BLaER1 treated with 17β-estradiol and CSF1 and Interleukin-3, amounts not matched to agents 10 nM and 100 nM (cell line): Measurements from ENCODE around the gene LGALS16.
"Not testable (repeated sequence)": the region's sequence is repeated elsewhere in the genome, so short reads cannot be mapped to it uniquely, and the experiment has no call there.

Experiments
- H3K27ac ChIP-seq, 11 experiments: shearing (Covaris generic); formaldehyde crosslinking; 2 replicates each; pipeline ENCODE4 v1.8.1; 2022
- H3K27me3 ChIP-seq, 11 experiments: shearing (Covaris generic); formaldehyde crosslinking; 2 replicates each; pipeline ENCODE4 v1.8.1; 2022
- H3K36me3 ChIP-seq, 11 experiments: shearing (Covaris generic); formaldehyde crosslinking; 2 replicates each; pipeline ENCODE4 v1.8.1; 2022
- H3K4me1 ChIP-seq, 10 experiments: shearing (Covaris generic); formaldehyde crosslinking; 2 replicates each; pipeline ENCODE4 v1.8.1; 2022
- H3K4me2 ChIP-seq, 11 experiments: shearing (Covaris generic); formaldehyde crosslinking; 2 replicates each; pipeline ENCODE4 v1.8.1; 2022
- H3K4me3 ChIP-seq, 10 experiments: shearing (Covaris generic); formaldehyde crosslinking; 2 replicates each; pipeline ENCODE4 v1.8.1; 2022
- H3K9ac ChIP-seq, 11 experiments: shearing (Covaris generic); formaldehyde crosslinking; 2 replicates each; pipeline ENCODE4 v1.8.1; 2022
- H3K9me3 ChIP-seq, 11 experiments: shearing (Covaris generic); formaldehyde crosslinking; replicated peaks in 1 of 11; 2 replicates each; pipeline ENCODE4 v1.8.1; 2022
- H4K20me1 ChIP-seq, 11 experiments: shearing (Covaris generic); formaldehyde crosslinking; 2 replicates each; pipeline ENCODE4 v1.8.1; 2022
- Cebpa-rat ChIP-seq, 11 experiments: shearing (Covaris generic); IDR thresholded peaks; 2 replicates each; pipeline ENCODE4 v1.8.1; 2022

Gene LGALS16, protein sequence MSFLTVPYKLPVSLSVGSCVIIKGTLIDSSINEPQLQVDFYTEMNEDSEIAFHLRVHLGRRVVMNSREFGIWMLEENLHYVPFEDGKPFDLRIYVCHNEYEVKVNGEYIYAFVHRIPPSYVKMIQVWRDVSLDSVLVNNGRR

DNA sequence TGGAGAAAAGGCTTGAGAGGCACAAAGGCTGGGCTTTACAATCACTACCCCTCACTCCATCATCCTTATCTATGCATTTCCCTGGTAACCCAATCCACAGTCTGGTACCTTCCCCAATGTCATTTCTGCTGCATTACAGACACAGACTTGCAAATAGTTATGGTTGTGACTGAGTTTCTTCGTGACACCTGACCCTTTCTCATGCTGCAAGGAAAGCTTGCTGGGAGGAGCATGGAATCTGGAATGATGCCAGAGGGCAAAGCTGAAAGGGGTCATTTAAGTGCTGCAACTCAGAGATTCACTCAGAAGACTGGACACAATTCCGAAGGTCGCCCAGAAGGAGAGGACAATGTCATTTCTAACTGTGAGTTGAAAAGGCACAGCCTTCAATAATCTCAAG lies at the start of gene LGALS16:
Gene LGALS16, plus strand, starts transcription at position 301 of the 400 bp plus-strand sequence. Its CDS starts 49 bp downstream, at position 350.
- no peak within 1 kb of the TSS for H3K4me3 ChIP-seq
- no peak within 1 kb of the TSS for H3K4me2 ChIP-seq
- H4K20me1 ChIP-seq = no peaks in the 10 kb centered on the region
- H3K36me3 ChIP-seq = no peaks in the 10 kb centered on the region
- no peak for TF ChIP-seq Cebpa-rat (IDR thresholded peaks at IDR 0.05)
- H3K27ac ChIP-seq = no peak within 1 kb of the TSS
- no peak within 1 kb of the TSS for H3K9ac ChIP-seq
- H3K4me1 ChIP-seq = no peaks in the 10 kb centered on the region
- H3K9me3 ChIP-seq = no peaks in the 10 kb centered on the region
- H3K27me3 ChIP-seq = no peaks in the 10 kb centered on the region

DNA sequence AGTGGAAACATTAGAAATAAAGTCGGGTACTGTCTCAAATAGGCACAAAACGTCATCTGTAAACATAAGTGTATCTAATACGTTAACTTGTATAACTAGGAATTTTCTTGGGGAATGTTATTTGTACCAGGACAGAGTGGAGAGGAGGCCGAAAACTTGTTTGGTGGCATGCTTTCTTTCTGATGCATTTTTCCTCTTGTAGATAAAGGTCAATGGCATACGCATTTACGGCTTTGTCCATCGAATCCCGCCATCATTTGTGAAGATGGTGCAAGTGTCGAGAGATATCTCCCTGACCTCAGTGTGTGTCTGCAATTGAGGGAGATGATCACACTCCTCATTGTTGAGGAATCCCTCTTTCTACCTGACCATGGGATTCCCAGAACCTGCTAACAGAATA lies 48.7 kb upstream of the LGALS16 start:
- Histone ChIP-seq H4K20me1 (no peaks in the 10 kb centered on the region), H3K9ac (no peak overlapping the region), H3K27ac (no peak overlapping the region), H3K9me3 (no peaks in the 10 kb centered on the region), H3K4me3 (no peak overlapping the region), H3K36me3 (no peaks in the 10 kb centered on the region), H3K27me3 (no peaks in the 10 kb centered on the region), H3K4me1 (peaks cover 0 to 10% (median 5%) of the 10 kb centered on the region in 10 experiments; a peak in 6 of 20 replicates), H3K4me2 (peak overlapping the region in 4 of 11 experiments; percentile 6 to 30 (median 15); a peak in 1 of 22 replicates)
- no peak for TF ChIP-seq Cebpa-rat (IDR thresholded peaks at IDR 0.05)

DNA sequence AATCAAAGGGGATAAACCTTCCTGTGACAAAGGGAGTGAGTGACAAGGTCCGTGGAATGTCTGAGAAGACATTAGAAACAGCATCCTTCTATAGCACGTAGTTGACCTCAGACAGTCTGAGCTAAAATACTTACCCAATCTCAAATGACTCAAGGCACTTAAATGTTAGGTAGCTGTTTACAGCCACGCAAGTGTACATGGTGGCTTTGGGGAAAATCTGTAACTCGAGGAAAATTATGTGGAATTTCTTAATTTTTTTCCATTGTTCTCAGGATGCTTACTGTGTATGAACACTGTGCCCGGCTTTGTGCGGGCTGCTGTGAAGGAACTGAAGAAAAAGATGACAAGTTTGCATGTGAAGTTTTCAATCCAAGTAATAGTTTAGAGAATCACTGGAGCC lies 48.2 kb upstream of the LGALS16 start:
- no peaks in the 10 kb centered on the region for H3K27me3 ChIP-seq

DNA sequence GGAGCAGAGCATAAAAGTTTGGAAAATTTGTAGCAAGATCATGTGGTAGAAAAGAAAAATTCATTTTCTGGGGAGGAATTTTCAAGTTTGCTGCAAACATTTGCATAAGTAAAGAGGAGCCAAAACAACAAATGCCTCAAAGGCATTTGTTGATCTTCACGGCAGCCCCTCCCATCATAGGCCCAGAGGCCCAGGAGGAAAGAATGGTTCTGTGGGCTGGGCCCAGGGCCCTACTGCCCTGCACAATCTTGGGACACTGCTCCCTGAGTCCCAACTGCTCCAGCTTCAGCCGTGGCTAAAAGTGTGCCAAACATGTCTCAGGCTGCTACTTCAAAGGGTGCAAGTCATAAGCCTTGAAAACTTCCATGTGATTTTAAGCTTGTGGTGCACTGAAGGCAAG lies 42.1 kb upstream of the LGALS16 start:
- H4K20me1 ChIP-seq = no peaks in the 10 kb centered on the region
- no peak overlapping the region for H3K4me3 ChIP-seq
- H3K27ac ChIP-seq = no peak overlapping the region
- no peaks in the 10 kb centered on the region for H3K36me3 ChIP-seq
- no peak overlapping the region for H3K9ac ChIP-seq
- no peaks in the 10 kb centered on the region for H3K4me1 ChIP-seq
- peaks cover 12 to 23% (median 16%) of the 10 kb centered on the region in 11 experiments for H3K9me3 ChIP-seq
- H3K27me3 ChIP-seq = no peaks in the 10 kb centered on the region
- no peak overlapping the region for H3K4me2 ChIP-seq
- TF ChIP-seq Cebpa-rat (IDR thresholded peaks at IDR 0.05) = no peak

More for the DNA sequence above, 48.2 kb upstream of the LGALS16 start:
- no peak for TF ChIP-seq Cebpa-rat (IDR thresholded peaks at IDR 0.05)
- Histone ChIP-seq H4K20me1 (no peaks in the 10 kb centered on the region), H3K27ac (no peak overlapping the region), H3K4me2 (peak overlapping the region in 4 of 11 experiments; percentile 6 to 30 (median 15); a peak in 1 of 22 replicates), H3K9me3 (peaks cover 0 to 2% (median 0%) of the 10 kb centered on the region in 11 experiments; a peak in 1 of 22 replicates), H3K4me3 (no peak overlapping the region), H3K9ac (no peak overlapping the region), H3K4me1 (peaks cover 0 to 10% (median 5%) of the 10 kb centered on the region in 10 experiments; a peak in 6 of 20 replicates), H3K36me3 (no peaks in the 10 kb centered on the region)

DNA sequence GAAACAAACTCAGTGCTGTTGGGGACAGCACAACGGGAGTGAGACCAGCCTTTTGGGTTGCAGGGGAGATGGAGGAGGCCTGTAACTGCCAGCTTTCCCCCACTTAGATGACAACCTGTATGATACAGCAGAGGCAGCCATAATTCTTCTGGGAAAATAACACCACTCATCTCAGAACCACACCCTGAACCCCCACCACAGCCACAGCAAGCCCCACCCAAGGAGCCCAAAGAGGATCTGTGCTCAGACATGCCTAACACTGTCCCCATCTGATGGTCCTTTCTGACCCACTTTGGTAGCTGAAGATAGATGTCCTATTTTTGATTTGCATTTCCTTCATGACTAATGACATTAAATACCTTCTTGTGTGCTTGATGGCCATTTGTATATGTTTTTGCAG lies 38.0 kb upstream of the LGALS16 start:
- H3K4me3 ChIP-seq = no peak overlapping the region
- no peaks in the 10 kb centered on the region for H3K4me1 ChIP-seq
- H3K36me3 ChIP-seq = no peaks in the 10 kb centered on the region
- no peak for TF ChIP-seq Cebpa-rat (IDR thresholded peaks at IDR 0.05)
- no peaks in the 10 kb centered on the region for H4K20me1 ChIP-seq
- no peak overlapping the region for H3K9ac ChIP-seq
- no peaks in the 10 kb centered on the region for H3K27me3 ChIP-seq
- peaks cover 12 to 20% (median 16%) of the 10 kb centered on the region in 11 experiments for H3K9me3 ChIP-seq
- no peak overlapping the region for H3K4me2 ChIP-seq
- H3K27ac ChIP-seq = no peak overlapping the region

DNA sequence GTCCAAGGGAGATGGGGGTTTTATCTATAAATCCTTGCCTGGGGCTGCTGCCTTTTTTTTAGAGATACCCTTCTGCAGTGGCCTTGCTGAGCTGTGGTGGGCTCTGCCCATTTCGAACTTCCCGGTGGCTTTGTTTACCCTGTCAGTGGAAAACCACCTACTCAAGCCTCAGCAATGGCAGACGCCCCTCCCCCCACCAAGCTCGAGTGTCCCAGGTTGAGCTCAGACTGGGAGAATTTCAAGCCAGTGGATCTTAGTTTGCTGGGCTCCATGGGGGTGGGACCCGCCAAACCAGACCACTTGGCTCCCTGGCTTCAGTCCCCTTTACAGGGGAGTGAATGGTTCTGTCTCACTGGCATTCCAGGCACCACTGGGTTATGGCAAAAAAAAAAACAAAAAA lies 31.8 kb upstream of the LGALS16 start:
- H3K4me2 ChIP-seq = no peak overlapping the region

DNA sequence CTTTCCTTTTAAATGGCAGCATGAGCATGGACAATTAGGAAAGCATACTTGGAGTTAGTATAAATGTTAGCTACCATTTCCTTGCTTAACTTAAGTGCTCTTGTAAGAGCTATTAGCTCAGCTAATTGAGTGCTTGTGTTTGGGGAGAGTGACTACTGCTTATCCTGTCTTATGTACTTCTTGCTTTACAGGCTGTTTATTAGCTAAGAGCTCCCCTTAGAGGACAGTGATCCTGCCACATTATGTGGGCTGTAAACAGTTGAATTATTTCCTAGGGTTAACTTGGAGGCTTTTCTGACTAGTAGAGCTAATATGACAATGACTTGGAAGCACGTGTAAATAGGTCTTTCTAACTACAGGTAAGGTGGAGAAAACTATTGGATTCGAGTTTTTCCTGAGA lies 28.1 kb upstream of the LGALS16 start:
- not testable (repeated sequence) for H3K4me1 ChIP-seq, H3K36me3 ChIP-seq, H3K27me3 ChIP-seq, H3K9me3 ChIP-seq, H3K4me2 ChIP-seq, H3K9ac ChIP-seq, H4K20me1 ChIP-seq, H3K4me3 ChIP-seq, H3K27ac ChIP-seq

More for the DNA sequence above, 31.8 kb upstream of the LGALS16 start:
- Histone ChIP-seq H3K9ac (no peak overlapping the region), H3K4me3 (no peak overlapping the region), H3K4me1 (no peaks in the 10 kb centered on the region), H3K36me3 (no peaks in the 10 kb centered on the region), H3K9me3 (no peaks in the 10 kb centered on the region), H4K20me1 (no peaks in the 10 kb centered on the region), H3K27ac (no peak overlapping the region), H3K27me3 (no peaks in the 10 kb centered on the region)
- TF ChIP-seq Cebpa-rat (IDR thresholded peaks at IDR 0.05) = no peak

DNA sequence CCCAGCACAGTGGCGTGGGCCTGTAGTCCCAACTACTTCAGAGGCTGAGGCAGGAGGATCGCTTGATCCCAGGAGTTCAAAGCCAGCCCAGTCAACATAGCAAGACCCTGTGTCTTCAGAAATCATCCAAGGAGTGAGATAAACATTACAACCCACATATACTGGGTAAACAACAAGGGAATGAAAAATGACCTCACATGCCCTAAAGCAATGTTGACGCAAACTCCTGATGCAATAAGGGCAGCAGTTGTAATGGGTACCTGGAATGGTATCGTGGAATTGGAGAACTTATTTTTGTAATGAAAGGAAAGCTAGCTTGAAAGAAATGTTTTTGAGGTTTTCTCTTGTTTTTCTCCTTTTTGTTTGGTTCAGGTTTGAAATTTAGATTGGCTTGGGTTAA lies 24.5 kb upstream of the LGALS16 start:
- Histone ChIP-seq H3K36me3 (no peaks in the 10 kb centered on the region), H3K9me3 (no peaks in the 10 kb centered on the region), H4K20me1 (no peaks in the 10 kb centered on the region), H3K4me2 (no peak overlapping the region), H3K4me3 (no peak overlapping the region), H3K27me3 (no peaks in the 10 kb centered on the region), H3K27ac (no peak overlapping the region), H3K4me1 (no peaks in the 10 kb centered on the region), H3K9ac (no peak overlapping the region)
- TF ChIP-seq Cebpa-rat (IDR thresholded peaks at IDR 0.05) = no peak

DNA sequence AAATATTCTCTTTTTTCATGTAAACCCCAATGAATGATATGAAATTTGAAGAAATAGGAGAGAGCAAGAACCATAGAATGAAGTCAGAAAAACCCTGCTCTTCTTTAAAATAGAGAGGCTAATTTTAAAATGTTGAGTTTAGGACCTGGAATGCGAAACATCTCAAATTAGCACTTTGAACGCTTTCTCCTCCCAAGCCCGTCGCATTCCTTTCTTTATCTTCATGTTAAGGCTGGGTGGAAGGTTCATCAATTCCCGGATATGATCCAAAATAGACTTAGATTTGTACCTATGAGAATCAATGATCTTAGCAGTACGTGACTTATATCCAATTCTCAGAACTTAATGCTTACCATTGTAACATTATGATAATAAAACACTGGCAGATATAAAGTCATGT lies 24.1 kb upstream of the LGALS16 start:
- no peak for TF ChIP-seq Cebpa-rat (IDR thresholded peaks at IDR 0.05)
- Histone ChIP-seq H3K27me3 (no peaks in the 10 kb centered on the region), H3K27ac (no peak overlapping the region)

DNA sequence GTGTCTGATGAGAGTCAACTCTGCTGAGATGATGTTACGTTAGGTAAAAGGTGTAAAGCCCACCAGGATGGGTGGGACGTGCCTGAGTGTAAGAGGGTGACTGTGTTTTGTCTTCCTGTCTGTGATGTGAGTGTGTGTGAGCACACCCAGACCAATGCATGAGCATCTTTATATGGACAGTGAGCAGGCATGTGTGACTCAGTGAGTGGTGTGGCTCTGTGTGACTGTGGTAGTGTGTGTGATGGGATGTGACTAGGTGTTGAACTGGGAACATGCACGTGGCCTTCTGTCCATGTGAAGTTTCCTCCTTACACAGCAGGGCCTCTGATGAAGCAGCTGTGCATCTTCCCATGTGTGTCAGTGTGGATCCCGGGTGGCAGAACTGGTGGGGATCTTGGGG lies 17.8 kb upstream of the LGALS16 start:
- TF ChIP-seq Cebpa-rat (IDR thresholded peaks at IDR 0.05) = no peak

More for the DNA sequence above, 24.1 kb upstream of the LGALS16 start:
- Histone ChIP-seq H3K4me3 (no peak overlapping the region), H4K20me1 (no peaks in the 10 kb centered on the region), H3K4me1 (no peaks in the 10 kb centered on the region), H3K9me3 (no peaks in the 10 kb centered on the region), H3K9ac (no peak overlapping the region), H3K4me2 (no peak overlapping the region), H3K36me3 (no peaks in the 10 kb centered on the region)

More for the DNA sequence above, 17.8 kb upstream of the LGALS16 start:
- Histone ChIP-seq H3K27ac (no peak overlapping the region), H3K36me3 (no peaks in the 10 kb centered on the region), H3K9me3 (no peaks in the 10 kb centered on the region), H3K4me1 (no peaks in the 10 kb centered on the region), H3K4me3 (no peak overlapping the region), H3K4me2 (no peak overlapping the region), H3K27me3 (no peaks in the 10 kb centered on the region), H3K9ac (no peak overlapping the region), H4K20me1 (no peaks in the 10 kb centered on the region; a peak in 1 of 22 replicates)
